NB4 (cell line): ENCODE measurements around the gene PCK1.

Experiments used
- MYC ChIP-seq: IDR thresholded peaks from 2 replicates; pipeline ENCODE4 v1.6.1; 2011; ENCODE audit warnings: low read depth, low read length
- TF ChIP-seq, protein P1 (sequence below): IDR thresholded peaks from one replicate; pipeline ENCODE4 v1.5.1; 2012; ENCODE audit warnings: low read depth, low read length
- TF ChIP-seq, protein P2 (sequence below): IDR thresholded peaks from 2 replicates; pipeline ENCODE4 v1.6.1; 2011; ENCODE audit warnings: low read depth, low read length

GRCh38 chr20:57585466-57586213 is 24.7 kb downstream of the PCK1 start:
- TF ChIP-seq, protein P1, sequence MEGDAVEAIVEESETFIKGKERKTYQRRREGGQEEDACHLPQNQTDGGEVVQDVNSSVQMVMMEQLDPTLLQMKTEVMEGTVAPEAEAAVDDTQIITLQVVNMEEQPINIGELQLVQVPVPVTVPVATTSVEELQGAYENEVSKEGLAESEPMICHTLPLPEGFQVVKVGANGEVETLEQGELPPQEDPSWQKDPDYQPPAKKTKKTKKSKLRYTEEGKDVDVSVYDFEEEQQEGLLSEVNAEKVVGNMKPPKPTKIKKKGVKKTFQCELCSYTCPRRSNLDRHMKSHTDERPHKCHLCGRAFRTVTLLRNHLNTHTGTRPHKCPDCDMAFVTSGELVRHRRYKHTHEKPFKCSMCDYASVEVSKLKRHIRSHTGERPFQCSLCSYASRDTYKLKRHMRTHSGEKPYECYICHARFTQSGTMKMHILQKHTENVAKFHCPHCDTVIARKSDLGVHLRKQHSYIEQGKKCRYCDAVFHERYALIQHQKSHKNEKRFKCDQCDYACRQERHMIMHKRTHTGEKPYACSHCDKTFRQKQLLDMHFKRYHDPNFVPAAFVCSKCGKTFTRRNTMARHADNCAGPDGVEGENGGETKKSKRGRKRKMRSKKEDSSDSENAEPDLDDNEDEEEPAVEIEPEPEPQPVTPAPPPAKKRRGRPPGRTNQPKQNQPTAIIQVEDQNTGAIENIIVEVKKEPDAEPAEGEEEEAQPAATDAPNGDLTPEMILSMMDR, result no peak
- TF ChIP-seq MYC, result no peak
- TF ChIP-seq, protein P2, sequence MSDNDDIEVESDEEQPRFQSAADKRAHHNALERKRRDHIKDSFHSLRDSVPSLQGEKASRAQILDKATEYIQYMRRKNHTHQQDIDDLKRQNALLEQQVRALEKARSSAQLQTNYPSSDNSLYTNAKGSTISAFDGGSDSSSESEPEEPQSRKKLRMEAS, result no peak
